CD4-positive, alpha-beta memory T cell (primary cell): Measurements from ENCODE around the gene AQP5. TPM values are rescaled to one million over a fixed set of nuclear protein-coding genes. Genes with fewer than 3 reads are reported as not detected.

Source experiments
- CTCF ChIA-PET: fragments of 350-600 bp; sonication (Branson Sonifier 250); formaldehyde crosslinking; loops from one replicate; lab custom pipeline; 2021; ENCODE audit warnings: inconsistent platforms; ENCODE audit not compliant: partially characterized antibody; lab: Charles Lee
- POLR2A ChIA-PET: fragments of 350-600 bp; sonication (Branson Sonifier 250); formaldehyde crosslinking; loops from one replicate; lab custom pipeline; 2021; ENCODE audit not compliant: partially characterized antibody; lab: Charles Lee
- DNase-seq, 5 donors: peaks; one replicate each; pipeline versions ENCODE4 v3.0.0 to v3.0.0-alpha.2; 2020 to 2022; ENCODE audit warnings: mixed read lengths in 1 of 5
- H3K27ac ChIP-seq: one replicate; pipeline ENCODE4 v1.7.0; 2013; ENCODE audit warnings: low read depth, low read length
- H3K27me3 ChIP-seq: 2 replicates; pipeline ENCODE4 v1.7.0; 2013; ENCODE audit warnings: mild to moderate bottlenecking, low read length, moderate library complexity; ENCODE audit not compliant: insufficient read depth
- H3K36me3 ChIP-seq: 2 replicates; pipeline ENCODE4 v1.7.0; 2013; ENCODE audit warnings: mild to moderate bottlenecking, low read length, moderate library complexity; ENCODE audit not compliant: insufficient read depth
- H3K4me1 ChIP-seq: 2 replicates; pipeline ENCODE4 v1.7.0; 2013; ENCODE audit warnings: mild to moderate bottlenecking, low read length, moderate library complexity; ENCODE audit not compliant: insufficient read depth
- H3K4me3 ChIP-seq, 2 donors: one replicate each; pipeline ENCODE4 v1.7.0; 2013; ENCODE audit warnings: low read length in 2 of 2, mild to moderate bottlenecking in 1 of 2
- H3K9me3 ChIP-seq, 2 donors: one replicate each; pipeline ENCODE4 v1.7.0; 2013; ENCODE audit warnings: low read length in 2 of 2, control low read depth in 1 of 2; ENCODE audit not compliant: control insufficient read depth in 1 of 2
- H3K27ac Mint-ChIP-seq, 7 donors: one replicate each; pipeline ENCODE4 v1.8.0; 2020 to 2021; ENCODE audit warnings: mixed read lengths in 7 of 7, mild to moderate bottlenecking in 6 of 7, inconsistent platforms in 3 of 7, moderate library complexity in 3 of 7
- H3K27me3 Mint-ChIP-seq, 2 donors: one replicate each; pipeline ENCODE4 v1.8.0; 2020 to 2021; ENCODE audit warnings: mixed read lengths in 2 of 2
- H3K36me3 Mint-ChIP-seq, 2 donors: one replicate each; pipeline ENCODE4 v1.8.0; 2020 to 2021; ENCODE audit warnings: mixed read lengths in 2 of 2, inconsistent platforms in 1 of 2, mild to moderate bottlenecking in 1 of 2
- H3K4me1 Mint-ChIP-seq, 4 donors: one replicate each; pipeline ENCODE4 v1.8.0; 2020 to 2021; ENCODE audit warnings: mixed read lengths in 4 of 4, mild to moderate bottlenecking in 1 of 4
- H3K4me3 Mint-ChIP-seq, 8 donors: one replicate each; pipeline ENCODE4 v1.8.0; 2020 to 2021; ENCODE audit warnings: mixed read lengths in 8 of 8, mild to moderate bottlenecking in 7 of 8, moderate library complexity in 6 of 8, inconsistent platforms in 3 of 8
- H3K9me3 Mint-ChIP-seq, 8 donors: one replicate each; pipeline ENCODE4 v1.8.0; 2020 to 2021; ENCODE audit warnings: mixed read lengths in 8 of 8, mild to moderate bottlenecking in 5 of 8, inconsistent platforms in 3 of 8, moderate library complexity in 1 of 8
- intact Hi-C: fragments of 100-400 bp; cut with micrococcal nuclease; formaldehyde crosslinking; loops from one replicate; pipeline ENCODE4 v1.15.1; 2023
- polyA plus RNA-seq, 2 donors: library from polyadenylated mRNA; unstranded; fragments of 300-500 nt; fragmentation: Illumina TruSeq; gene quantifications; one replicate each; pipeline ENCODE4 v1.2.3, GENCODE V29; 2021
- total RNA-seq, 2 experiments: library from RNA; stranded (reverse); gene quantifications; one replicate each; pipeline ENCODE4 v1.2.3, GENCODE V29; 2021

Gene AQP5
- not detected for total RNA-seq
- not detected for polyA plus RNA-seq

DNA sequence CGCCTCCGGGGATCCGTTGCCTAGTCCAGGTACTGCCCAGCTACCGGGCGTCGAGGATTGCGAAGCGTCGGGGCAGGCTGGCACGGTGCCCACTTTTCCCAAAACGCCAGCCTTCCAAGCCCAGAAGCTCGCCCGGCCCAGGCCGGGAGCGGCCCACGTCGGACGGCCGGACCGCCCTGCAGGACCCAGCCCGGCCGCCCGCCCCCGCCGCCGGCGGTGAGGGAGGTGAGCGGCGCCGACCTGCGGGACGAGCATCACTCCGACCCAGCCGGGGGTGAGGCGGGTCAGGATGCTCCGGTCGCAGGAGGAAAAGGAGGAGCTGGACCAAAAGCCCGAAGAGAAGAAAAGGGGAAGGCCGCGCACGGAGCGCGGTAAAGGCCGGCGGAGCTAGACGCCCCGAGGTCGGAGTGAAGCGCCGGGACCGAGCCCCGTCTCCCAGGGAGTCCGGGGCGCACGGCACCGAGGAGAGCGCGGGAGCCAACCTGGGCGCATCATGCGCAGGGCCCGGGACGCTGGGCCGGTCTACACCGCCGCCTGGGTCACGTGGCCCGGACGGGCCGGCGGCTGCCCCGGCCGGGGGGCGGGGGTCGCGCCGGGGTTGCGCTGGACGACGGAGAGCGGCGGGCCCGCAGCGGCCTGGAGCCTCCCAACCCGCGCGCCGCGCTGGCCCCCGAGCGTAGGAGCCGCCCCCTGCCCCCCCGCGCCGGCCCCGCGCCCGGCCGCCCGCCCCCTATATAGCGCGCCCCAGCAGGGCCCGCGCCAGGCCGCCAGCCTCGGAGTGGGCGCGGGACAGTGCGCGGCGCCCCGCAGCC lies at the start of gene AQP5:
Gene AQP5, plus strand, starts transcription at position 762 of the 812 bp plus-strand sequence. CDS start 146 bp downstream, outside the sequence.
- Mint-ChIP-seq H3K9me3 (no peaks in the 10 kb centered on the region), H3K4me1 (peaks cover 5 to 13% (median 6%) of the 10 kb centered on the region in 4 donors), H3K4me3 (peak within 1 kb of the TSS; percentile 46 to 78 (median 58)), H3K36me3 (peaks cover 0 to 5% of the 10 kb centered on the region in 2 donors), H3K27ac (no peak within 1 kb of the TSS), H3K27me3 (peaks cover 53 to 68% of the 10 kb centered on the region in 2 donors)
- H3K4me3 ChIP-seq = no peak within 1 kb of the TSS
- no peaks in the 10 kb centered on the region for H3K4me1 ChIP-seq
- H3K9me3 ChIP-seq = no peaks in the 10 kb centered on the region
- intact Hi-C loops = loop anchor here (10.0 kb wide), 1 partner anchor 223 kb away; no protein-coding TSS in a partner anchor
- peaks cover 21% of the 10 kb centered on the region for H3K27me3 ChIP-seq
- no peak within 1 kb of the TSS for H3K27ac ChIP-seq
- DNase-seq = no peak
- CTCF ChIA-PET = interaction anchor here (0.7 kb wide), 1 partner anchor 16 kb away, joined by 3 read pairs; no protein-coding TSS in a partner anchor
- POLR2A ChIA-PET = no interaction called here
- no peaks in the 10 kb centered on the region for H3K36me3 ChIP-seq

DNA sequence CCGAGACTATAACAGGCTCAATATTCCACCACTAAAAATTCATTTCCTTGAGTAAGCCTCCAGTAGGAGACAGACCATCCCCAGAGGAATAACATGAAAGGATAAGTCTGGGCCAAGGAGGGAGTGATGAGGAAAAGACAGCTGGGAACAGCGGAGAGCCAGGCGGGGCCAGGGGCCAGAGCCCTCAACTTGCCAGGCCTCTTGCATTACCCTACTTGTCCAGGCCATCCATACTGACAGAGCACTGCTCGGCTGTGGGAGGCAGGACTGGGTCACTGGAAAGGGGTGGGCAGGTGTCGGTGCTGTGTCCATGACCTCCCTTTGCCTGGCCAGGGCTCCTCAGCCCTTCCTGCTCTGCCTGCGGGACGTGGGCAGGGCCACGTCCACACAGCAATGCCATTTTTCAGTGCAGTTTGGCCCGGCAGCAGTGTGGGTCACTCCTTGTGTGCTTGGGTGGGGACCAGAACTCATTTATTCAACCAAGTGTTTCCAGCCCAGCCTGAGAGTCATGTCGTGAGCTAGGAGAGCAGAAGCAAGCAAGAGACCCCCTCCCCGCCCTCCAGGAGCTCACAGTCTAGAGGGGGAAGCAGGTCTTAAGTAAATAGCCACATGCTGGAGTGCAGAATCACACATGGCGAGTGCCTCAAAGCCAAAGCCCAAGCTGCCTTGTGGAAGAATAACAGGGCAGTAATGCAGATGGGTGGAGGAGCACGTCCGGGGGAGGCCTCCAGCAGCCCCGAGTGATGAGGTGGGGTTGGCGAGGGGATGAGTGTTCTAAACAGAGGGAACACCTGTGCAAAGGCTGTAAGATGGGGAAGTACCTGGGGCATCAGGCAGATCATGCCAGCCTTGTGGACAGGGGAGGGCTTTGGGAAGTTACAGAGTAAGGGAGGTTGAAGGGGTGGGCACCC lies 49.1 kb upstream of the AQP5 start:
- no peak for DNase-seq
- POLR2A ChIA-PET = no interaction called here
- peaks cover 1 to 14% of the 10 kb centered on the region in 2 donors for H3K27me3 Mint-ChIP-seq

DNA sequence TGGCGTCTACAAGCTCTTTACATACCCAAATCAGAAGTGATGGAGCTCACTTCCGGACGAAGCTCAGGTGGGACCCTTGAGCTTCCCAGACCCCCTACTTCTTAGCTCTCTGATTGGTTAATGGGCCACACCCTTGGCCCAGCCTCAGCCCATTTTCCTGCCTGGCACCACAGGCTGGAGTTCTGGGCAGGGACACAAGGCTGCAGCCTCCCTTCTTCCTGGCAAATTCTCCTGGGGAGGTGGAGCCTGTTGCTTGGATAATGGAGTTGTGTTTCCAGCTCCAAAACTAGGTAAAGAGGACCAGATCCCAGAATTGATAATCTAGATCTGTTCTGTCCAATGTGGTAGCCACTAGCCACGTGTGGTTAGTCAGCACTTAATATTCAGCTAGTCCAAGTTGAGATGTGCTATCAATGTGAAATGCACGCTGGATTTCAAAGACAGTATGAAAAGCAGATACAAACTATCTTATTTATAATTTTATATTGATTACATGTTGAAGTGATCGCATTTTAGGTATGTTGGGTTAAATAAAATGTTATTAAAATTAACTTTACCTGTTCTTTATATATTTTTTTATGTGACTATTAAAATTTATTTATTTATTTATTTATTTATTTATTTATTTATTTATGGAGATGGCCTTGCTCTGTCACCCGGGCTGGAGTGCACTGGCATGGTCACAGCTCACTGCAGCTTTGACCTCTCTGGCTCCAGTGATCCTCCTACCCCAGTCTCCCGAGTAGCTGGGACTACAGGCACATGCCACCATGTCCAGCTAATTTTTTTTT lies 45.3 kb upstream of the AQP5 start:
- DNase-seq = no peak
- Histone ChIP-seq H3K27me3 (no peaks in the 10 kb centered on the region), H3K4me3 (no peak overlapping the region), H3K27ac (no peak overlapping the region), H3K4me1 (no peaks in the 10 kb centered on the region), H3K9me3 (no peaks in the 10 kb centered on the region), H3K36me3 (no peaks in the 10 kb centered on the region)
- H3K9me3 Mint-ChIP-seq = no peaks in the 10 kb centered on the region
- H3K27ac Mint-ChIP-seq = no peak overlapping the region
- no peaks in the 10 kb centered on the region for H3K36me3 Mint-ChIP-seq
- H3K27me3 Mint-ChIP-seq = peaks cover 3 to 9% of the 10 kb centered on the region in 2 donors
- H3K4me1 Mint-ChIP-seq = no peaks in the 10 kb centered on the region
- CTCF ChIA-PET = interaction anchor here (1.3 to 1.6 kb wide), 2 partner anchors 11 to 29 kb away, joined by 4 to 5 read pairs; no protein-coding TSS in a partner anchor
- intact Hi-C loops = no loop called here
- H3K4me3 Mint-ChIP-seq = no peak overlapping the region
- POLR2A ChIA-PET = no interaction called here

More for the DNA sequence above, 49.1 kb upstream of the AQP5 start:
- H3K9me3 ChIP-seq = no peaks in the 10 kb centered on the region
- H3K4me3 Mint-ChIP-seq = no peak overlapping the region
- no peaks in the 10 kb centered on the region for H3K36me3 Mint-ChIP-seq
- no peaks in the 10 kb centered on the region for H3K4me1 ChIP-seq
- CTCF ChIA-PET = no interaction called here
- no peaks in the 10 kb centered on the region for H3K4me1 Mint-ChIP-seq
- intact Hi-C loops = no loop called here
- no peaks in the 10 kb centered on the region for H3K27me3 ChIP-seq
- no peak overlapping the region for H3K27ac ChIP-seq
- H3K27ac Mint-ChIP-seq = no peak overlapping the region
- no peaks in the 10 kb centered on the region for H3K36me3 ChIP-seq
- H3K4me3 ChIP-seq = no peak overlapping the region
- no peaks in the 10 kb centered on the region for H3K9me3 Mint-ChIP-seq

DNA sequence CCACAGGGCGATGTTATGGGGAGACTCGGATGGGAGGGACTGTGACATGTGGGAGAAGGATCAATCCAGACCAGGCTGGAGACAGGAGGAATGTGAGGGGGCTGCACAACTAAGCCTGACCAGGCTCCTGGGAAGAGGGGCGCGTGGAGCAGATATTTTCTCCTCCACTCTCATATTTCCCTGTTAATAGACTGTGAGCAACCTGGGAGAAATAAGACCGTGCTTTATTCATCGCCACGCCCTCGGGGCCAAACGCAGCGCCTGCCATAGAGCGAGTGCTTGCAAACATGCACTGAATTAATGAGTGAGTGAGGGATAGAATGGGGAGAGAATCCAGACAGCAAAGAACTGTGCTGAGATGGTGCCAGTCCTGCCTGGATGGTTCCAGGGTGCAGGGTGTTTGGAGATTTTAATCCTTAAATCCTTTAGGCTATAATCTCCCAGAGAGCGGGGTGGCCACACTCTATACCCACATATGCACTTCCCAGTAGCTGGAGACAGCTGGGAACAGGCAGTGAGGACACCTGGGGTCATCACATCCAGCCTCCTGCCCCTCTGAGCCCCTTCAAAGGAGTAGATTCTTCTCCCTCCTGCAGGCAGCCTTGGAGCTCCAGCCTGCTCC lies 44.4 kb upstream of the AQP5 start:
- H3K9me3 Mint-ChIP-seq = no peaks in the 10 kb centered on the region
- no peaks in the 10 kb centered on the region for H3K36me3 ChIP-seq
- peaks cover 3 to 6% of the 10 kb centered on the region in 2 donors for H3K27me3 Mint-ChIP-seq
- ChIA-PET CTCF (no interaction called here), POLR2A (no interaction called here)
- no peak for DNase-seq
- no peaks in the 10 kb centered on the region for H3K4me1 ChIP-seq
- H3K36me3 Mint-ChIP-seq = no peaks in the 10 kb centered on the region
- H3K27ac Mint-ChIP-seq = no peak overlapping the region
- H3K4me1 Mint-ChIP-seq = peaks cover 0 to 3% (median 0%) of the 10 kb centered on the region in 4 donors
- H3K27ac ChIP-seq = no peak overlapping the region
- H3K4me3 Mint-ChIP-seq = no peak overlapping the region
- H3K9me3 ChIP-seq = no peaks in the 10 kb centered on the region
- intact Hi-C loops = no loop called here
- no peak overlapping the region for H3K4me3 ChIP-seq
- no peaks in the 10 kb centered on the region for H3K27me3 ChIP-seq

DNA sequence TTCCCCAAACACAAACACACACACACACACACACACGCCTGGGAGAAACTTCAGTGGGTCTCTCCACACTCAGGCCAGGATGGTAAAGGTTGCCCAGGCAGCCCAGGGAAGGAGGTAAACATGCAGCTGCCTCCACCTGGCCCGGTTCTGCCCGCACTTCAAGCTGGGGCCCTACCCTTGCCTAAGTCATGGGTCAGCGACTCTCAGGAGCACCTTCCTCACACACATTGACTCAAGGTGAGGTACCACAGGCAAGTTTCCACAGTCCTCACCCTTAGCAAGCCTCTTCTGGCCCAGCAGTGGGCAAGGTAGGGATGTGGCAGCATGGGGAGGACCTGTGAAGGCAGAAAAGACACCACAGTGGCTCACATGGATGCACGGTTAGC lies 43.9 kb upstream of the AQP5 start:
- H3K27ac ChIP-seq = no peak overlapping the region
- Mint-ChIP-seq H3K4me1 (peaks cover 0 to 3% (median 0%) of the 10 kb centered on the region in 4 donors), H3K4me3 (no peak overlapping the region), H3K36me3 (no peaks in the 10 kb centered on the region), H3K27ac (no peak overlapping the region), H3K9me3 (no peaks in the 10 kb centered on the region), H3K27me3 (peaks cover 3 to 6% of the 10 kb centered on the region in 2 donors)
- no peaks in the 10 kb centered on the region for H3K27me3 ChIP-seq
- CTCF ChIA-PET = no interaction called here
- H3K36me3 ChIP-seq = no peaks in the 10 kb centered on the region
- no peaks in the 10 kb centered on the region for H3K9me3 ChIP-seq
- DNase-seq = no peak
- intact Hi-C loops = no loop called here
- no peaks in the 10 kb centered on the region for H3K4me1 ChIP-seq
- H3K4me3 ChIP-seq = no peak overlapping the region
- POLR2A ChIA-PET = no interaction called here

DNA sequence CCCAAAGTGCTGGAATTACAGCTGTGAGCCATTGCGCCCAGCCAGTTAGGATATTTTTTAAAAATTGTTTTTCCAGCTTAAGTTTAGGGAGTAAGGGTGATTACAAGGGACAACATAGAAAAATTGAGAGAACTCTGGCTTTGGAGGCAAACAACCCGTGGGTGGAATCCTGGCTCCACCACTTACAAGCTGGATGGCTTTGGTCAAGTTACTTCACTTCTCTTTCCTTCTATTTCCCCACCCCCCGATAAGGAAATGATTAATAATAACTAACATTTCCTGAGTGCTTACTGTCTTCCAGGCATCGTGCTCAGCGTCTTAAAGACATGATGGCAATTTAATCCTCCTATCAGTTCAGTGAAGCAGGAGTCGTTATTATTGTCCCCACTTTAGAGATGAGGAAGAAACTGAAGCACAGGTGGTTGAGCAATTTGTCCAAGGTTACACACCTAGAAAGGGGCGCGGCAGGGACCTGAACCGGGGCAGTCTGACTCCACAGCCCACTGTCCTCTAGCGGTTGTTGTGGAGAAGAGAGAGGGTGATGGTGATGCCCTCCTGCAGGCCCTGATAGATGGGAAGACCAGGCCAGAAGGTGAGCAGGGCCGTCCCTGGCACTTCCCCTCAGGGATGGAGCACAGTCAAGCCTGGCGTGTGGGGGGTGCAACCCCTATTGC lies 41.3 kb upstream of the AQP5 start:
- H3K9me3 ChIP-seq = no peaks in the 10 kb centered on the region
- peaks cover 2 to 3% of the 10 kb centered on the region in 2 donors for H3K27me3 Mint-ChIP-seq
- peak overlapping the region in 1 of 7 donors; percentile 8 for H3K27ac Mint-ChIP-seq
- peaks cover 0 to 3% (median 0%) of the 10 kb centered on the region in 4 donors for H3K4me1 Mint-ChIP-seq
- no peak for DNase-seq
- intact Hi-C loops = no loop called here
- no peak overlapping the region for H3K27ac ChIP-seq
- H3K4me3 Mint-ChIP-seq = no peak overlapping the region
- no peaks in the 10 kb centered on the region for H3K36me3 Mint-ChIP-seq
- CTCF ChIA-PET = no interaction called here
- H3K4me1 ChIP-seq = no peaks in the 10 kb centered on the region
- H3K36me3 ChIP-seq = no peaks in the 10 kb centered on the region
- H3K4me3 ChIP-seq = no peak overlapping the region
- no peaks in the 10 kb centered on the region for H3K9me3 Mint-ChIP-seq
- H3K27me3 ChIP-seq = no peaks in the 10 kb centered on the region
- POLR2A ChIA-PET = no interaction called here
